Measurements from ENCODE around the gene TEX19. TPM values are rescaled to one million over a fixed set of nuclear protein-coding genes. Genes with fewer than 3 reads are reported as not detected.

The TEX19 gene
- total RNA-seq, 2 experiments from 2014 or later: 2.0 to 3.4 TPM

DNA sequence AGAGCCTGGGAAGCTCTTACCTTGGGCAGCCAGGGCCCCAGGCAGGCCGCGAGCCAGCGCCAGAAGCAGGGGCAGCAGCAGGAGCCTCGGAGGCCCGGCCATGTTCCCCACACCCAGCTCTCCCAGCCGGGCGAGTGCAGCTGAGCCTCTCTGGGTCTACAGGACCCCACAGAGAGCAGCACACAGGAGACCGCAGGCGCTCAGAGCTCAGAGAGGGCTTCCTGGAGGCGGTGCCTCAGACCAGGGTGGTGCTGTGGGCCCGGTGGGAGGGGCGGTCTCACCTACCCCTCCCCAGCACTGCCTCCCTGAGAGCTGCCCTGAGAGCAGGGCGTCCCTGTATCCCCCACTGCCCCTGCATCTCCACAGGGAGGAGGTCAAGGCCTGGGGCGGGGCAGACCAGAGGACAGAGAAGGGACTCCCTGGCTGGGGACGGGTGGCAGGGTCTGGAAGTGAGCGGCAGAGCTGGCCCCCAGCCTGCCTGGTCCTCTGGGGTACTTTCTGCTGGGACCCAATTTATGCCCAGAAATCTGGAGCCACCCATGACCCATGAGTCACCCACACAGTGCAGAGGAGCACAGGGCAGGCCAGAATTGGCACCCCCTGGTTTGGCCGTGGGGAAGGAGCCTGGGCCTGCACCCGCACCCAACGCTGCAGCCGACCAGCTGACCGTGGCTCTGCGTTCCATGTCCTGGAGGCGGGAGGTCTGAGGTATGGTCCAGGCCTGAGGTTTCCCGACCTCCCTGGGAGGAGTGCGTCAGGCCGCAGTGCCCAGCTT is 41.5 kb upstream of the TEX19 start, which contains the start of gene CD7:
Gene CD7, minus strand, starts transcription at position 215 of the 775 bp plus-strand sequence. Its CDS starts 113 bp downstream, at position 102.
- ChIA-PET CTCF (ENCODE audit: unreplicated experiment) (interaction anchor here (0.6 kb wide), 1 partner anchor 17 kb away, joined by 6 read pairs; no protein-coding TSS in a partner anchor), POLR2A (no interaction called here)
- no TSS peak for BruUV-seq (replicated peaks)
- Histone ChIP-seq H3K36me3 (ENCODE audit: insufficient read depth, low read length) (no peaks in the 10 kb centered on the region), H2AFZ (ENCODE audit: low read length) (no peak within 1 kb of the TSS), H4K20me1 (ENCODE audit: insufficient read depth, low read length) (no peaks in the 10 kb centered on the region), H3K4me2 (ENCODE audit: low read length) (no peak within 1 kb of the TSS), H3K4me1 (ENCODE audit: insufficient read depth, low read length, poor library complexity, severe bottlenecking) (no peaks in the 10 kb centered on the region), H3K4me3 (ENCODE audit: low read depth, low read length, poor library complexity, severe bottlenecking) (no peak within 1 kb of the TSS), H3K9me3 (ENCODE audit: low read length) (peaks cover 8% of the 10 kb centered on the region; the same call in 1 of the 2 replicates), H3K79me2 (ENCODE audit: insufficient read depth, low read depth, low read length) (no peaks in the 10 kb centered on the region), H3K27ac (ENCODE audit: low read depth, low read length, poor library complexity, severe bottlenecking) (no peak within 1 kb of the TSS), H3K9me2 (ENCODE audit: insufficient read depth, low read length) (no peaks in the 10 kb centered on the region)
- intact Hi-C loops (cut with micrococcal nuclease; ENCODE audit: unreplicated experiment): no loop called here
- no peak for TF ChIP-seq EZH2phosphoT487 (IDR thresholded peaks at IDR 0.05; ENCODE audit: borderline replicate concordance, low read depth, low read length)
- TF ChIP-seq CTCF (conservative IDR thresholded peaks at IDR 0.05; ENCODE audit: low read length): no peak
- DNase-seq (ENCODE audit: low spot score): no peak

DNA sequence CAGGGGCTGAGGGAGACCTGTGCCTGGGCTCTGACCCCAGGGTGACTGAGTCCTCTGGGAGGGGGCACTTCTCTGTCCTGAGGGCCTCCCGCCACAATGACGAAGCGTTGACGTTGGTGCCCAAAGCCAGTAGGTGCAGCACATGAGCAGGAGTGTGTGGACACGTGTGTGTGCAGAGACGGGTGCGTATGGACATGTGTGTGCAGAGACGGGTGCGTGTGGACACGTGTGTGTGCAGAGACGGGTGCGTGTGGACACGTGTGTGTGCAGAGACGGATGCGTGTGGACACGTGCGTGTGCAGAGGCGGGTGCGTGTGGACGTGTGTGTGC is 40.9 kb upstream of the TEX19 start:
- Histone ChIP-seq H3K36me3 (ENCODE audit: insufficient read depth, low read length) (no peaks in the 10 kb centered on the region), H3K9me2 (ENCODE audit: insufficient read depth, low read length) (no peaks in the 10 kb centered on the region), H3K79me2 (ENCODE audit: insufficient read depth, low read depth, low read length) (no peaks in the 10 kb centered on the region), H3K9me3 (ENCODE audit: low read length) (peaks cover 8% of the 10 kb centered on the region; the same call in 1 of the 2 replicates), H3K4me2 (ENCODE audit: low read length) (no peak overlapping the region), H3K4me1 (ENCODE audit: insufficient read depth, low read length, poor library complexity, severe bottlenecking) (no peaks in the 10 kb centered on the region), H3K27ac (ENCODE audit: low read depth, low read length, poor library complexity, severe bottlenecking) (no peak overlapping the region), H3K4me3 (ENCODE audit: low read depth, low read length, poor library complexity, severe bottlenecking) (no peak overlapping the region), H2AFZ (ENCODE audit: low read length) (no peak overlapping the region), H4K20me1 (ENCODE audit: insufficient read depth, low read length) (no peaks in the 10 kb centered on the region)
- DNase-seq (ENCODE audit: low spot score): no peak
- ChIA-PET CTCF (ENCODE audit: unreplicated experiment) (no interaction called here), POLR2A (no interaction called here)
- BruUV-seq (replicated peaks): no TSS peak
- TF ChIP-seq CTCF (conservative IDR thresholded peaks at IDR 0.05; ENCODE audit: low read length): no peak
- no peak for TF ChIP-seq EZH2phosphoT487 (IDR thresholded peaks at IDR 0.05; ENCODE audit: borderline replicate concordance, low read depth, low read length)
- intact Hi-C loops (cut with micrococcal nuclease; ENCODE audit: unreplicated experiment): no loop called here

Data from OCI-LY7 (cell line).